GM21723 (cell line): Measurements from ENCODE around the gene TBC1D17.

Experiments used
- ATAC-seq: cut with Tn5 transposase; IDR thresholded peaks from one replicate; pipeline ENCODE4 v1.9.1; 2021; ENCODE audit warnings: mild to moderate bottlenecking, moderate library complexity; ENCODE audit not compliant: unreplicated experiment

The TBC1D17 gene

GRCh38 chr19:49933643-49934042 is 56.1 kb downstream of the TBC1D17 start:
- ATAC-seq: no peak

GRCh38 chr19:49936549-49936948 is 59.0 kb downstream of the TBC1D17 start:
- ATAC-seq: no peak

- ATAC-seq: no peak
These were observed 60.4 kb downstream of the TBC1D17 start for GRCh38 chr19:49937750-49938381.
